ENCODE data around the gene CORO2B.

GRCh38 chr15:68538311-68538710 is 40.5 kb upstream of the CORO2B start:
- TF ChIP-seq CTCF (IDR thresholded peaks at IDR 0.05) (no peak), POLR2A (IDR thresholded peaks at IDR 0.05) (no peak)
